ENCODE measurements around the gene GABRB3.

GRCh38 chr15:26773067-26773877 is 406 bp upstream of the GABRB3 start:
- TF ChIP-seq ZNF404 (tag by site-specific recombination; IDR thresholded peaks at IDR 0.05) (no peak), ZNF239 (tag by site-specific recombination; IDR thresholded peaks at IDR 0.05) (no peak)

Measured in HEK293 (cell line).